HUES64 (cell line): ENCODE data around the gene PCNX1.
"Not testable (repeated sequence)": the region's sequence is repeated elsewhere in the genome, so short reads cannot be mapped to it uniquely, and the experiment has no call there.

Experiments
- H3K27ac ChIP-seq: 2 replicates; pipeline ENCODE4 v1.7.0; 2013; ENCODE audit warnings: low read depth, low read length, inconsistent platforms
- H3K27me3 ChIP-seq: 2 replicates; pipeline ENCODE4 v1.6.1; 2013; ENCODE audit warnings: mild to moderate bottlenecking, low read length; ENCODE audit not compliant: insufficient read depth
- H3K36me3 ChIP-seq: 2 replicates; pipeline ENCODE4 v1.6.1; 2013; ENCODE audit warnings: mild to moderate bottlenecking, low read length; ENCODE audit not compliant: insufficient read depth
- H3K4me1 ChIP-seq: 2 replicates; pipeline ENCODE4 v1.6.1; 2013; ENCODE audit warnings: mild to moderate bottlenecking, low read length, moderate library complexity; ENCODE audit not compliant: insufficient read depth
- H3K4me3 ChIP-seq: 2 replicates; pipeline ENCODE4 v1.5.1; 2013; ENCODE audit warnings: mild to moderate bottlenecking, low read length, moderate library complexity
- H3K9ac ChIP-seq: 2 replicates; pipeline ENCODE4 v1.6.1; 2013; ENCODE audit warnings: mild to moderate bottlenecking, low read depth, low read length
- H3K9me3 ChIP-seq: 2 replicates; pipeline ENCODE4 v1.6.1; 2013; ENCODE audit warnings: low read depth, low read length; ENCODE audit not compliant: insufficient read depth
- WGBS: fragments of 150-250, 120-280 bp; methylation state at CpG from one replicate; pipeline ENCODE4 v1.1.7; 2013; ENCODE audit warnings: missing lambda C conversion rate; 5-methylcytosine and 5-hydroxymethylcytosine counted together

PCNX1 gene

DNA sequence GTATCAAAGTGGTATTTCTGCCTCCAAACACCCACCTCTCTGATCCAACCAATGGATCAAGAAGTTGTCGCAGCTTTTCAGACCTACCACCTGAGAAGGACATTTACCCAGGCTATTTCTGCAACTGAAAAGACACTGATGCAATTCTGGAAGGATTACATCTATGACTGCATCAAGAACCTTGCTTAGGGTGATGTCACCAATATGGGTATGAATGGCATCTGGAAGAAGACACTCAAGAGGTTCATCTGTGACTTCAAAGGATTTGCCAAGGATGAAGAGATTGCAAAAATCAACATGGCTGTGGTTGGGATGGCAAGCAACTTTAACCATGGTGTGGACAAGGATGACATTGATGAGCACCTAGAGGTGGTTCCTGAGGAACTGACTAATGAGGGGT lies 154.2 kb downstream of the PCNX1 start:
- Histone ChIP-seq H3K9ac (no peak overlapping the region), H3K36me3 (peaks cover 81% of the 10 kb centered on the region), H3K27me3 (no peaks in the 10 kb centered on the region), H3K27ac (no peak overlapping the region), H3K4me3 (no peak overlapping the region), H3K4me1 (no peaks in the 10 kb centered on the region), H3K9me3 (peaks cover 6% of the 10 kb centered on the region)
- WGBS: 98% methylated on average over 1 of the region's 1 CpG

DNA sequence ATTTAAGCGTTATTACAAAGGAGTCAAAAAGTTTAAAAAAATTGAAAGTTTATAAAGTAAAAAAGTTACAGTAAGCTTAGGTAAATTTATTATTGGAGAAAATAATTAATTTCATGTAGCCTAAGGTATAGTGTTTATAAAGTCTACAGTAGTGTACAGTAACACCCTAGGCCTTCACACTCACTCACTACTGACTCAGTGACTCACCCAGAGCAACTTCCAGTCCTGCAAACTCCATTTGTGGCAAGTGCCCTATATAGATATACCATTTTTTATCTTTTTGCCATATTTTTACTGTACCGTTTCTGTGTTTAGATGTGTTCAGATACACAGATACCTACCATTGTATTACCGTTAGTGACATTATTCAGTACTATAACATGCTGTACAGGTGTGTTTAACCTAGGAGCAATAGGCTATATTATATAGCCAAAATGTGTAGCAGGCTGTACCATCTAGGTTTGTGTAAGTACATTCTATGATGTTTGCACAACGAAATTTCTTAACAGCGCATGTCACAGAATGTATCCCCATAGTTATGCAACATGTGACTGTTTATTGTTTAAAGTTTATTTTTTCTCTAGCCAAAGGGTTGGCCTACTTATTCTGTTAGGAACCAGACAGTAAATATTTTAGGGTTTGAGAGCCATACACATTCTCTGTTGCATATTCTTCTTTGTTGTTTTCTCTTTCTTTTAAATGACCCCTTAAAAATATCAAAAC lies 155.5 kb downstream of the PCNX1 start:
- H3K27ac ChIP-seq: no peak overlapping the region
- no peak overlapping the region for H3K9ac ChIP-seq
- WGBS: 97% methylated on average over 4 of the region's 5 CpGs
- H3K36me3 ChIP-seq: peaks cover 72% of the 10 kb centered on the region
- H3K4me1 ChIP-seq: no peaks in the 10 kb centered on the region
- H3K4me3 ChIP-seq: no peak overlapping the region
- H3K27me3 ChIP-seq: no peaks in the 10 kb centered on the region
- H3K9me3 ChIP-seq: peaks cover 6% of the 10 kb centered on the region

DNA sequence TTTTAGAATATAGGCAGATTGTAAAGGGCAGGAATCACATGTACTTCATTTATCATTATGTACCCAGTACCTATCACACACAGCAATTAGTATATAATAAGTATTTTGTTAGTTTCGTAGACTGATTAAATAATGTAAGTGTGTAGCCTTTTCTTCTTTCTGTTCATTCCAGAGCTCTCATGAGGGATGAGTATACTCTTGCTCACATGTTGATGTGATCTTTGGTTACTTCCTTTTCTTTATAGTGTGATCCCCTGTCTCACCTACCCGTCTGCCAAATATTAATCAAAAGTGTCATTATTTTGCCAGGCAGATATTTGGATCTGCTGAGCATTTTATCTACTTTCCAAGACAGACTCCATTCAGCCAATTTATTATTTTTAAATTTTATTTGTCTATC lies 156.1 kb downstream of the PCNX1 start:
- H3K36me3 ChIP-seq: peaks cover 66% of the 10 kb centered on the region
- peaks cover 6% of the 10 kb centered on the region for H3K9me3 ChIP-seq
- H3K4me1 ChIP-seq: no peaks in the 10 kb centered on the region
- no peak overlapping the region for H3K27ac ChIP-seq
- H3K27me3 ChIP-seq: no peaks in the 10 kb centered on the region
- WGBS: 100% methylated on average over 2 of the region's 2 CpGs
- no peak overlapping the region for H3K9ac ChIP-seq
- H3K4me3 ChIP-seq: no peak overlapping the region

DNA sequence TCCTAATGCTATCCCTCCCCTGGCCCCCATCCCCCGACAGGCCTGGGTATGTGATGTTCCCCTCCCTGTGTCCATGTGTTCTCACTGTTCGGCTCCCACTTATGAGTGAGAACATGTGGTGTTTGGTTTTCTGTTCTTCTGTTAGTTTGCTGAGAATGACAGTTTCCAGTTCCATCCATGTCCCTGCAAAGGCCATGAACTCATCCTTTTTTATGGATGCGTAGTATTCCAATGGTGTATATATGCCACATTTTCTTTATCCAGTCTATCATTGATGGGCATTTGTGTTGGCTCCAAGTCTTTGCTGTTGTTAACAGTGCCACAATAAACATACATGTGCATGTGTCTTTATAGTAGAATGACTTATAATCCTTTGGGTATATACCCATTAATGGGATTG lies 157.5 kb downstream of the PCNX1 start:
- peaks cover 63% of the 10 kb centered on the region for H3K36me3 ChIP-seq
- H3K27me3 ChIP-seq, H3K4me3 ChIP-seq, H3K27ac ChIP-seq, H3K9ac ChIP-seq, H3K9me3 ChIP-seq, H3K4me1 ChIP-seq: not testable (repeated sequence)
- WGBS: 97% methylated on average over 3 of the region's 3 CpGs

DNA sequence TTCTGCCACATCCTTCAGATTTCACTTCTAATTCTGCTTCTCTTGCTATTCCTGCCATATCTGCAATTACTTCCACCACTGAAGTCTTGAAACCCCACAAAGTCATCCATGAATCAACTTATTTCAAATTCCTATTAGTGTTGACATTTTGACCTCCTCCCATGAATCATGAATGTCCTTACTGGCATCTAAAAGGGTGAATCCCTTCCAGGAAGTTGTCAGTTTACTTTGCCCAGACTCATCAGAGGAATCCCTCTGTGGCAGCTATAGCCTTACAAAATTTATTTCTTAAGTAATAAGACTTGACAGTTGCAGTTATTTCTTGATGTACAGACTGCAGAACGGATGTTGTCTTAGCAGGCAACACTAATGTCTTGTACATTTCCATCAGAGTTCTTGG lies 162.9 kb downstream of the PCNX1 start:
- 92% methylated on average over 1 of the region's 1 CpG for WGBS
- Histone ChIP-seq H3K4me1 (no peaks in the 10 kb centered on the region), H3K9ac (no peak overlapping the region), H3K27me3 (no peaks in the 10 kb centered on the region), H3K4me3 (no peak overlapping the region), H3K9me3 (0 out of 2 replicates have a peak, but pooled peaks cover 3% of the 10 kb centered on the region), H3K36me3 (peaks cover 61% of the 10 kb centered on the region), H3K27ac (no peak overlapping the region)

DNA sequence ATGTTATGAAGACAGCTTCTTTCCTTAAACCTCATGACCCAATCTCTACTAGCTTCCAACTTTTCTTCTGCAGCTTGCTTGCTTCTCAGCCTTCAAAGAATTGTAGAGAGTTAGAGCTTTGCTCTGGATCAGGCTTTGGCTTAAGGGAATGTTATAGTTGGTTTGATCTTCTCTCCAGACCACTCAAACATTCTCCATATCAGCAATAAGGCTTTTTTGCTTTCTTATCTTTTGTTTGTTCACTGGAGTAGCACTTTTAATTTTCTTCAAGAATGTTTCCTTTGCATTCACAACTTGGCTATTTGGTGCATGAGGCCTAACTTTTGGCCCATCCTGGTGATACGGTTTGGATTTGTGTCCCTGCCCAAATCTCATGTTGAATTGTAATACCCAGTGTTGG lies 163.8 kb downstream of the PCNX1 start:
- peaks cover 65% of the 10 kb centered on the region for H3K36me3 ChIP-seq
- 96% methylated on average over 1 of the region's 1 CpG for WGBS
- no peak overlapping the region for H3K9ac ChIP-seq
- no peak overlapping the region for H3K4me3 ChIP-seq
- H3K27me3 ChIP-seq: no peaks in the 10 kb centered on the region
- no peaks in the 10 kb centered on the region for H3K4me1 ChIP-seq
- H3K9me3 ChIP-seq: no peaks in the 10 kb centered on the region
- H3K27ac ChIP-seq: no peak overlapping the region

DNA sequence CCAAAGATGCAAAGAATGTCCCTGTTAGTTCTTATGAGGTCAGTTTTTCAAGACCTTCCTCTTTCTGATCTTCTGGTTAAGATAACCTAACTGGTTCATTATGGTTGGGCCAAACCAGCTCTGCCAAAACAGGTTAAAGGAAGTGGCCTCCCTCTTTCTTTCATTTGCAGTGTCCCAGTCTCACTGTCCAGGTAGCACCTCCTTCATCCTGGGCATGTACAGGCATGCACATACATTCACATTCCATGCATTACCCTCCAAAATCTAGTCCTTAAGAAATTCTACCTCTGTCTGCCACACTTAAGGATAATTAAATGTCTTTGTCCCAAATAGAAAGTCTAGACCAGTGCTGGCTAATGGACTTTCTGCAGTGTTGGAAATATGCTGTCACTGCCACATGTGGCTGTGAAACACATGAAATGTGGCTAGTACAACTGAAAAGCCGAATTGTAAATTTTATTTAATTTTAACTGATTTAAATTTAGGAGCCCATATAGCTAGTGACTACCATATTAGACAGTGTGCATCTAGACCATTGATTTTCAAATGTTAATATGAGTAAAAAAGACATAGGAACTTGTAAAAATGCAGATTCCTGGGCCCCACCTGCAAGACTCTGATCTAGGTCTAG lies 169.3 kb downstream of the PCNX1 start:
- no peaks in the 10 kb centered on the region for H3K4me1 ChIP-seq
- H3K27me3 ChIP-seq: no peaks in the 10 kb centered on the region
- no peak overlapping the region for H3K4me3 ChIP-seq
- peaks cover 26% of the 10 kb centered on the region for H3K9me3 ChIP-seq
- H3K9ac ChIP-seq: no peak overlapping the region
- peaks cover 78% of the 10 kb centered on the region for H3K36me3 ChIP-seq
- no peak overlapping the region for H3K27ac ChIP-seq
- 100% methylated on average over 1 of the region's 1 CpG for WGBS

DNA sequence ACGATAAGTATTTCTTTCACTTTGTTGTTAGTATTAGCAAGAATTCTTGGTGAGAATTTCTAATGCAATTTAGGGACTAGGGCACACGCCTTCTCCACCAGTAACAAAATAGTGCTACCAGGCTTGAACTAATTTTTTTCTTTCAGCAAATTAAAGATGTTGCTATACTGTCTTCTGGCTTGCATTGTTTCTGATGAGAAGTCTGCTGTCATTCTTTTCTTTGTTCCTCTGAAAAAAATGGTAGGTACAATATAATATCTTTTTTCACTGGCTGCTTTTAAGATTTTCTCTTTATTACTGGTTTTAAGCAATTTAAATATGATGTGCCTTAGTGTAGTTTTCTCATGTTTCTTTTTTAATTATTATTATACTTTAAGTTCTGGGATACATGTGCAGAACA lies 171.2 kb downstream of the PCNX1 start:
- Histone ChIP-seq H3K9me3 (peaks cover 26% of the 10 kb centered on the region), H3K27ac (no peak overlapping the region), H3K36me3 (peaks cover 59% of the 10 kb centered on the region), H3K9ac (no peak overlapping the region), H3K4me1 (no peaks in the 10 kb centered on the region), H3K4me3 (no peak overlapping the region), H3K27me3 (no peaks in the 10 kb centered on the region)
- WGBS: 100% methylated on average over 1 of the region's 2 CpGs

DNA sequence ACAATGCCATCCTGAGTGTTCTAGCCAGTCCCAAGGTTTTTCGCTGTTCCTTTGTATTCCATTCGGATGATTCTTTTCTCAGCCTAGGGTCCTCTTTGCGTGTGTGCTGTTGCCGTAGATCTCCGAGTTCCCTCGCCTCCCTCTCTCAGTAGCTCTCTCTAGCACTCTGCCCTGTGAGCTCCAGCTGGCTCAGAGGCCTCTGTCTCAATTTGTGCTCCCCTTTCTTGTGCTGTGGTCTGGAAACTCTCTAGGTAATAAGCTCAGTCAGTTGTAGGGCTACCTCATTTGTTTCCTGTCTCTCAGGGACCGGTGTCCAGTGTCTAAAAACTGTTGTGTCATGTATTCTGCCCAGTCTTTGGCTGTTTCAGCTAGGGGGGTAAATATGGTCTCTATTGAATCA lies 179.3 kb downstream of the PCNX1 start:
- no peaks in the 10 kb centered on the region for H3K27me3 ChIP-seq
- WGBS: 95% methylated on average over 7 of the region's 7 CpGs
- peaks cover 58% of the 10 kb centered on the region for H3K36me3 ChIP-seq
- no peak overlapping the region for H3K27ac ChIP-seq
- H3K4me3 ChIP-seq: no peak overlapping the region
- no peaks in the 10 kb centered on the region for H3K4me1 ChIP-seq
- H3K9me3 ChIP-seq: no peaks in the 10 kb centered on the region
- H3K9ac ChIP-seq: no peak overlapping the region

DNA sequence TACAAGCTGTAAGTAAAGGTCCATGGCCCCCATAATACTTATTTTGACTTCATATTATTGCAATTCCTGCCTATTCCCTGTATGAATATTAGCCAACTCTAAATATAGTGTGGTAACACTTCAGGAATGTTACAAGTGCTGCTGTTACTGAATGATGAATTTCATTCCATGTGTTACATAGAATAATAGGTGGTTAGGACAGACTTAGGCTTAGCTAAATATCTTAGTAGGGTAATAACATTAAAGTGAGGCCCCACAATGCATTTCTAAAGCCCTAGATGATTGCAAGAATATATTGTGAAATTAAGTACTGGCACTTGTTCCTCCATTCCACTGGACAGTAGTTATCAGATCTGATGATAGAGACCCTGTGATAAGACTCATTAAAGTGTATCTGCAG lies 182.7 kb downstream of the PCNX1 start:
- Histone ChIP-seq H3K36me3 (peaks cover 78% of the 10 kb centered on the region), H3K4me3 (no peak overlapping the region), H3K4me1 (no peaks in the 10 kb centered on the region), H3K27ac (no peak overlapping the region), H3K27me3 (no peaks in the 10 kb centered on the region), H3K9me3 (0 out of 2 replicates have a peak, but pooled peaks cover 2% of the 10 kb centered on the region), H3K9ac (no peak overlapping the region)

DNA sequence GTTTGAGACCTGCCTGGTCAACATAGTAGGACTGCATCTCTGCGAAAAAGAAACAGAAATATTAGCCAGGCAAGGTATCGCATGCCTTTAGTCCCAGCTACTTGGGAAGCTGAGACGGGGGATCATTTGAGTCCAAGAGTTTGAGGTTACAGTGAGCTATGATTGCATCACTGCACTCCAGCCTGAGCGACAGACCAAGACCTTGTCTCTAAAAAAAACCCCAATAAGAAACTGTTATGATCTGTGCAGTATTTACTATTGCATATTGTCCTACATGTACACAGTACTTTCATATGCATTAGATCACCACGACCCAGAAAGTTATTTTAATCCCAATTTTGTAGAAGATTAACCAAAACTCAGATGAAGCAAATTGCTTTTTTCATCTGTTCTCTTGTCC lies 187.5 kb downstream of the PCNX1 start:
- WGBS: 98% methylated on average over 5 of the region's 5 CpGs
- Histone ChIP-seq H3K9ac (no peak overlapping the region), H3K4me3 (no peak overlapping the region), H3K27me3 (no peaks in the 10 kb centered on the region), H3K4me1 (no peaks in the 10 kb centered on the region), H3K9me3 (0 out of 2 replicates have a peak, but pooled peaks cover 8% of the 10 kb centered on the region), H3K27ac (no peak overlapping the region), H3K36me3 (peaks cover 38% of the 10 kb centered on the region)
